ENCODE data around the gene NEK8.

The NEK8 gene

GRCh38 chr17:28728364-28729200 lies at the start of gene NEK8:
Gene NEK8, plus strand, starts transcription at chr17:28728788. Its CDS starts 26 bp downstream, at chr17:28728814.
- H3K27ac ChIP-seq (ENCODE audit: low read depth, low read length): peak within 1 kb of the TSS; percentile 92
- 0 out of 2 replicates have a peak, but pooled peaks cover under 1% of the 10 kb centered on the region for H3K36me3 ChIP-seq (ENCODE audit: insufficient read depth, low read length)
- peaks cover 16% of the 10 kb centered on the region for H3K4me1 ChIP-seq (ENCODE audit: control insufficient read depth, insufficient read depth, low read length, unreplicated experiment)
- peak within 1 kb of the TSS; percentile 51 for H2AFZ ChIP-seq (ENCODE audit: low read length, unreplicated experiment)
- H3K27me3 ChIP-seq (ENCODE audit: insufficient read depth, low read length): no peaks in the 10 kb centered on the region
- peak within 1 kb of the TSS; percentile 89 for H3K4me3 ChIP-seq (ENCODE audit: low read depth, low read length)
- no peaks in the 10 kb centered on the region for H3K79me2 ChIP-seq (ENCODE audit: control insufficient read depth, insufficient read depth, low read length, unreplicated experiment)

GRCh38 chr17:28682655-28683054 lies 45.9 kb upstream of the NEK8 start:
- peaks cover 48% of the 10 kb centered on the region for H3K36me3 ChIP-seq (ENCODE audit: insufficient read depth, low read length)
- H2AFZ ChIP-seq (ENCODE audit: low read length, unreplicated experiment): no peak overlapping the region
- no peaks in the 10 kb centered on the region for H3K27me3 ChIP-seq (ENCODE audit: insufficient read depth, low read length)
- no peak overlapping the region for H3K27ac ChIP-seq (ENCODE audit: low read depth, low read length)
- no peaks in the 10 kb centered on the region for H3K4me1 ChIP-seq (ENCODE audit: control insufficient read depth, insufficient read depth, low read length, unreplicated experiment)
- H3K79me2 ChIP-seq (ENCODE audit: control insufficient read depth, insufficient read depth, low read length, unreplicated experiment): no peaks in the 10 kb centered on the region
- no peak overlapping the region for H3K4me3 ChIP-seq (ENCODE audit: low read depth, low read length)

- H3K36me3 ChIP-seq (ENCODE audit: insufficient read depth, low read length): peaks cover 59% of the 10 kb centered on the region
- no peak overlapping the region for H2AFZ ChIP-seq (ENCODE audit: low read length, unreplicated experiment)
- no peak overlapping the region for H3K27ac ChIP-seq (ENCODE audit: low read depth, low read length)
- H3K4me3 ChIP-seq (ENCODE audit: low read depth, low read length): no peak overlapping the region
- no peaks in the 10 kb centered on the region for H3K4me1 ChIP-seq (ENCODE audit: control insufficient read depth, insufficient read depth, low read length, unreplicated experiment)
- H3K79me2 ChIP-seq (ENCODE audit: control insufficient read depth, insufficient read depth, low read length, unreplicated experiment): no peaks in the 10 kb centered on the region
- no peaks in the 10 kb centered on the region for H3K27me3 ChIP-seq (ENCODE audit: insufficient read depth, low read length)
Observed at GRCh38 chr17:28684963-28685362, 43.6 kb upstream of the NEK8 start.

GRCh38 chr17:28685366-28685765 lies 43.2 kb upstream of the NEK8 start:
- Histone ChIP-seq H3K36me3 (ENCODE audit: insufficient read depth, low read length) (peaks cover 62% of the 10 kb centered on the region), H3K27me3 (ENCODE audit: insufficient read depth, low read length) (no peaks in the 10 kb centered on the region), H3K79me2 (ENCODE audit: control insufficient read depth, insufficient read depth, low read length, unreplicated experiment) (no peaks in the 10 kb centered on the region), H3K4me1 (ENCODE audit: control insufficient read depth, insufficient read depth, low read length, unreplicated experiment) (no peaks in the 10 kb centered on the region), H3K27ac (ENCODE audit: low read depth, low read length) (no peak overlapping the region), H3K4me3 (ENCODE audit: low read depth, low read length) (no peak overlapping the region), H2AFZ (ENCODE audit: low read length, unreplicated experiment) (no peak overlapping the region)

- no peaks in the 10 kb centered on the region for H3K4me1 ChIP-seq (ENCODE audit: control insufficient read depth, insufficient read depth, low read length, unreplicated experiment)
- peaks cover 63% of the 10 kb centered on the region for H3K36me3 ChIP-seq (ENCODE audit: insufficient read depth, low read length)
Observed at GRCh38 chr17:28686296-28686695, 42.3 kb upstream of the NEK8 start.

GRCh38 chr17:28688481-28688880 lies 40.1 kb upstream of the NEK8 start:
- no peak overlapping the region for H3K4me3 ChIP-seq (ENCODE audit: low read depth, low read length)
- H3K36me3 ChIP-seq (ENCODE audit: insufficient read depth, low read length): peaks cover 58% of the 10 kb centered on the region
- H3K27ac ChIP-seq (ENCODE audit: low read depth, low read length): no peak overlapping the region
- H2AFZ ChIP-seq (ENCODE audit: low read length, unreplicated experiment): no peak overlapping the region
- no peaks in the 10 kb centered on the region for H3K79me2 ChIP-seq (ENCODE audit: control insufficient read depth, insufficient read depth, low read length, unreplicated experiment)
- no peaks in the 10 kb centered on the region for H3K27me3 ChIP-seq (ENCODE audit: insufficient read depth, low read length)
- H3K4me1 ChIP-seq (ENCODE audit: control insufficient read depth, insufficient read depth, low read length, unreplicated experiment): no peaks in the 10 kb centered on the region

More at GRCh38 chr17:28686296-28686695, 42.3 kb upstream of the NEK8 start:
- Histone ChIP-seq H3K79me2 (ENCODE audit: control insufficient read depth, insufficient read depth, low read length, unreplicated experiment) (no peaks in the 10 kb centered on the region), H2AFZ (ENCODE audit: low read length, unreplicated experiment) (no peak overlapping the region), H3K4me3 (ENCODE audit: low read depth, low read length) (no peak overlapping the region), H3K27me3 (ENCODE audit: insufficient read depth, low read length) (no peaks in the 10 kb centered on the region), H3K27ac (ENCODE audit: low read depth, low read length) (no peak overlapping the region)

GRCh38 chr17:28689011-28689410 lies 39.6 kb upstream of the NEK8 start:
- Histone ChIP-seq H3K79me2 (ENCODE audit: control insufficient read depth, insufficient read depth, low read length, unreplicated experiment) (no peaks in the 10 kb centered on the region), H3K4me1 (ENCODE audit: control insufficient read depth, insufficient read depth, low read length, unreplicated experiment) (no peaks in the 10 kb centered on the region), H3K27me3 (ENCODE audit: insufficient read depth, low read length) (no peaks in the 10 kb centered on the region), H3K36me3 (ENCODE audit: insufficient read depth, low read length) (peaks cover 61% of the 10 kb centered on the region), H3K27ac (ENCODE audit: low read depth, low read length) (no peak overlapping the region), H2AFZ (ENCODE audit: low read length, unreplicated experiment) (no peak overlapping the region), H3K4me3 (ENCODE audit: low read depth, low read length) (no peak overlapping the region)

- H3K4me3 ChIP-seq (ENCODE audit: low read depth, low read length): no peak overlapping the region
- no peak overlapping the region for H2AFZ ChIP-seq (ENCODE audit: low read length, unreplicated experiment)
- H3K27me3 ChIP-seq (ENCODE audit: insufficient read depth, low read length): no peaks in the 10 kb centered on the region
- H3K27ac ChIP-seq (ENCODE audit: low read depth, low read length): no peak overlapping the region
- no peaks in the 10 kb centered on the region for H3K4me1 ChIP-seq (ENCODE audit: control insufficient read depth, insufficient read depth, low read length, unreplicated experiment)
- peaks cover 42% of the 10 kb centered on the region for H3K36me3 ChIP-seq (ENCODE audit: insufficient read depth, low read length)
- no peaks in the 10 kb centered on the region for H3K79me2 ChIP-seq (ENCODE audit: control insufficient read depth, insufficient read depth, low read length, unreplicated experiment)
Observed at GRCh38 chr17:28693869-28694268, 34.7 kb upstream of the NEK8 start.

- Histone ChIP-seq H3K4me3 (ENCODE audit: low read depth, low read length) (no peak overlapping the region), H3K79me2 (ENCODE audit: control insufficient read depth, insufficient read depth, low read length, unreplicated experiment) (no peaks in the 10 kb centered on the region), H3K36me3 (ENCODE audit: insufficient read depth, low read length) (peaks cover 37% of the 10 kb centered on the region), H3K4me1 (ENCODE audit: control insufficient read depth, insufficient read depth, low read length, unreplicated experiment) (no peaks in the 10 kb centered on the region), H3K27ac (ENCODE audit: low read depth, low read length) (no peak overlapping the region), H3K27me3 (ENCODE audit: insufficient read depth, low read length) (no peaks in the 10 kb centered on the region), H2AFZ (ENCODE audit: low read length, unreplicated experiment) (no peak overlapping the region)
Observed at GRCh38 chr17:28698253-28698941, 30.2 kb upstream of the NEK8 start.

GRCh38 chr17:28700278-28700677 lies 28.3 kb upstream of the NEK8 start:
- H3K4me3 ChIP-seq (ENCODE audit: low read depth, low read length): no peak overlapping the region
- peaks cover 28% of the 10 kb centered on the region; the same call in 1 of the 2 replicates for H3K36me3 ChIP-seq (ENCODE audit: insufficient read depth, low read length)
- H2AFZ ChIP-seq (ENCODE audit: low read length, unreplicated experiment): no peak overlapping the region
- H3K27ac ChIP-seq (ENCODE audit: low read depth, low read length): no peak overlapping the region
- H3K79me2 ChIP-seq (ENCODE audit: control insufficient read depth, insufficient read depth, low read length, unreplicated experiment): no peaks in the 10 kb centered on the region
- H3K4me1 ChIP-seq (ENCODE audit: control insufficient read depth, insufficient read depth, low read length, unreplicated experiment): no peaks in the 10 kb centered on the region
- no peaks in the 10 kb centered on the region for H3K27me3 ChIP-seq (ENCODE audit: insufficient read depth, low read length)

All from ACC112 (cell line).